MCF 10A (cell line): ENCODE results near the gene TPM1. TPM values are rescaled to one million over a fixed set of nuclear protein-coding genes. Genes with fewer than 3 reads are reported as not detected.

Experiments
- BruUV-seq: library from RNA; stranded (reverse); fragments of 400-500 nt; replicated peaks from 2 replicates; lab custom pipeline; 2021; lab: Mats Ljungman, UMichigan
- CTCF ChIA-PET: fragments of 300-600 bp; sonication (Branson Sonifier 250); formaldehyde crosslinking; extraction: SDS; loops from one replicate; lab custom pipeline; 2021; ENCODE audit warnings: antibody characterized with exemption, inconsistent platforms; lab: Yijun Ruan, JAX
- POLR2A ChIA-PET: fragments of 300-600, 350-650 bp; sonication (Branson Sonifier 250); formaldehyde crosslinking; extraction: SDS; loops from one replicate; lab custom pipeline; 2020; ENCODE audit warnings: antibody characterized with exemption, inconsistent platforms; lab: Yijun Ruan, JAX
- DNase-seq: peaks from one replicate; pipeline ENCODE4 v3.0.0-alpha.2; 2018; ENCODE audit not compliant: unreplicated experiment
- H3K27ac Mint-ChIP-seq: one replicate; pipeline ENCODE4 v1.8.0; 2022; ENCODE audit warnings: mild to moderate bottlenecking, low read depth, mixed read lengths; ENCODE audit not compliant: unreplicated experiment
- H3K27me3 Mint-ChIP-seq: one replicate; pipeline ENCODE4 v1.8.0; 2022; ENCODE audit warnings: mixed read lengths; ENCODE audit not compliant: insufficient read depth, unreplicated experiment
- H3K36me3 Mint-ChIP-seq: one replicate; pipeline ENCODE4 v1.8.0; 2022; ENCODE audit warnings: mild to moderate bottlenecking, moderate library complexity, mixed read lengths; ENCODE audit not compliant: insufficient read depth, unreplicated experiment
- H3K4me1 Mint-ChIP-seq: one replicate; pipeline ENCODE4 v1.8.0; 2022; ENCODE audit warnings: mixed read lengths; ENCODE audit not compliant: insufficient read depth, unreplicated experiment
- H3K4me3 Mint-ChIP-seq: one replicate; pipeline ENCODE4 v1.8.0; 2022; ENCODE audit warnings: mild to moderate bottlenecking, moderate library complexity, mixed read lengths; ENCODE audit not compliant: unreplicated experiment
- H3K9me3 Mint-ChIP-seq: one replicate; pipeline ENCODE4 v1.8.0; 2022; ENCODE audit warnings: mixed read lengths; ENCODE audit not compliant: unreplicated experiment
- CTCF ChIP-seq: fragments of 200-600 bp; IDR thresholded peaks from one replicate; pipeline ENCODE4 v1.8.0; 2022; ENCODE audit warnings: antibody characterized with exemption, mild to moderate bottlenecking; ENCODE audit not compliant: unreplicated experiment
- intact Hi-C: fragments of 100-400 bp; cut with micrococcal nuclease; formaldehyde crosslinking; loops from 2 replicates; pipeline ENCODE4 v1.14.1; 2022
- total RNA-seq: library from RNA; stranded (reverse); gene quantifications from 2 replicates; pipeline ENCODE4 v1.2.3, GENCODE V29; 2022

TPM1 gene
- total RNA-seq, 1 experiment from 2014 or later = 67.8 TPM

DNA sequence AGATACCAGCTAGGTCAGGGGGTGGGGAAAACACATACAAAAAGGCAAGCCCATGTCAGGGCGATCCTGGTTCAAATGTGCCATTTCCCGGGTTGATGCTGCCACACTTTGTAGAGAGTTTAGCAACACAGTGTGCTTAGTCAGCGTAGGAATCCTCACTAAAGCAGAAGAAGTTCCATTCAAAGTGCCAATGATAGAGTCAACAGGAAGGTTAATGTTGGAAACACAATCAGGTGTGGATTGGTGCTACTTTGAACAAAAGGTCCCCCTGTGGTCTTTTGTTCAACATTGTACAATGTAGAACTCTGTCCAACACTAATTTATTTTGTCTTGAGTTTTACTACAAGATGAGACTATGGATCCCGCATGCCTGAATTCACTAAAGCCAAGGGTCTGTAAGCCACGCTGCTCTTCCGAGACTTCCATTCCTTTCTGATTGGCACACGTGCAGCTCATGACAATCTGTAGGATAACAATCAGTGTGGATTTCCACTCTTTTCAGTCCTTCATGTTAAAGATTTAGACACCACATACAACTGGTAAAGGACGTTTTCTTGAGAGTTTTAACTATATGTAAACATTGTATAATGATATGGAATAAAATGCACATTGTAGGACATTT, 28.9 kb downstream of the TPM1 start:
- ChIA-PET POLR2A (interaction anchor here (1.8 to 3.5 kb wide), 3 partner anchors 9 to 24 kb away, joined by 4 to 12 read pairs (median 5); no protein-coding TSS in a partner anchor), CTCF (interaction anchor here (0.6 kb wide), 1 partner anchor 358 kb away, joined by 6 read pairs; no protein-coding TSS in a partner anchor)
- DNase-seq = no peak
- peaks cover 39% of the 10 kb centered on the region for H3K36me3 Mint-ChIP-seq
- H3K27ac Mint-ChIP-seq = no peak overlapping the region
- intact Hi-C loops = no loop called here
- no peaks in the 10 kb centered on the region for H3K4me1 Mint-ChIP-seq
- H3K27me3 Mint-ChIP-seq = no peaks in the 10 kb centered on the region
- TSS peak; percentile 88 for BruUV-seq
- no peak for TF ChIP-seq CTCF
- no peaks in the 10 kb centered on the region for H3K9me3 Mint-ChIP-seq
- no peak overlapping the region for H3K4me3 Mint-ChIP-seq

DNA sequence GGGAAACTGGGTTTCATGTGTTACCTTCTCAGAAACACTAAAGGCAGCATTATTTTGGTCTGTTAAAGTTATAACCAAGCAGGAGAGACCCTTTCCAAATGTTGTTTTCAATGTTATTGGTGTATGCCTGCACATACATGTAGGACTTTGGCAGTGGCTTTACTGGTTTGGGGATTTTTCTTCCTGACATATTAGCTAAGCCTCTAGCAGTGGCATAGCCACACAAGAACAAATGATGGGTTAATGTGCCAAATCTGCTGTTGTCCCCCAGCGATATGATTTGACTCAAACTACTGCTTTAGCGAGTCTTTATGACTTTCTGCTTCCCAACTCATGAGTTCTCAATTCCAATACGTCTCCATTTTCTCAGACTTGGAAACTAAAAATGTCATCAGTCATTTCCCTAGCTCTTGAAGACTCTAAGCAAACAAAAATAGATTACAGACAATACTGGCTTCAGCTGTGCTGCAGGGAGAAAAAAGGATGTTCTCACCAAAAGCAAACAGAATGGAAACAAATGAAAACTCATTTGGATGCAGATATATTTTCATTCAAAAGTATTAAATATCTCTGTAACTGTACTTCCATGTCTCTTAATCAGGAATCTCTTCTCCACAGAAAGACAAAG, 29.6 kb downstream of the TPM1 start:
- Mint-ChIP-seq H3K36me3 (peaks cover 32% of the 10 kb centered on the region), H3K9me3 (no peaks in the 10 kb centered on the region), H3K4me3 (no peak overlapping the region), H3K4me1 (no peaks in the 10 kb centered on the region), H3K27ac (no peak overlapping the region), H3K27me3 (no peaks in the 10 kb centered on the region)
- DNase-seq = no peak
- ChIA-PET CTCF (interaction anchor here (0.6 to 0.9 kb wide), 3 partner anchors 16 to 359 kb away, joined by 4 to 6 read pairs (median 6); no protein-coding TSS in a partner anchor), POLR2A (interaction anchor here (0.6 to 1.9 kb wide), 4 partner anchors 8 to 23 kb away, joined by 3 to 5 read pairs (median 4); no protein-coding TSS in a partner anchor)
- no TSS peak for BruUV-seq
- intact Hi-C loops = no loop called here
- no peak for TF ChIP-seq CTCF

DNA sequence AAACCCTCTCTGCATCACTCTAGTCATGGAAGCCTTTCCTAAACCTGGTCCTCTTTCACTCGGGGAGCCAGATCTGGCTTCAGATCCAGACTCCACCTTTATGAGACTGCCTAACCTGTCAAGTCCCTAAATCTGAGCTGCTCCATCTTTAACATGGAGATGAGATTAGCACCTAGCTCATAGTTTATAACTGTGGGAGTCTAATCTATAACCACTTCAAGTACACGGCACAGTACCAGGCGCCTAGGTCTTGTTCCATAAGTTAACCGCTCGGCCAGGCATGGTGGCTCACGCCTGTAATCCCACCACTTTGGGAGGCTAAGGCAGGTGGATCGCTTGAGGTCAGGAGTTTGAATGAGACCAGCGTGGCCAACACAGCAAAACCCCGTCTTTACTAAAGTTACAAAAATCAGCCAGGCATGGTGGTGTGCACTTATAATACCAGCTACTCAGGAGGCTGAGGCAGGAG, 30.3 kb downstream of the TPM1 start:
- intact Hi-C loops = no loop called here
- no peaks in the 10 kb centered on the region for H3K9me3 Mint-ChIP-seq
- no peak for TF ChIP-seq CTCF
- no peaks in the 10 kb centered on the region for H3K4me1 Mint-ChIP-seq
- no peak overlapping the region for H3K27ac Mint-ChIP-seq
- no peak for DNase-seq
- no peak overlapping the region for H3K4me3 Mint-ChIP-seq
- ChIA-PET POLR2A (interaction anchor here (0.8 to 1.9 kb wide), 3 partner anchors 19 to 24 kb away, joined by 3 to 5 read pairs (median 5); no protein-coding TSS in a partner anchor), CTCF (interaction anchor here (0.8 to 0.9 kb wide), 2 partner anchors 16 to 293 kb away, joined by 4 to 6 read pairs; no protein-coding TSS in a partner anchor)
- H3K27me3 Mint-ChIP-seq = no peaks in the 10 kb centered on the region
- peaks cover 25% of the 10 kb centered on the region for H3K36me3 Mint-ChIP-seq
- no TSS peak for BruUV-seq
